WTC11 (cell line): ENCODE results near the gene MTF2. TPM values are rescaled to one million over a fixed set of nuclear protein-coding genes. Genes with fewer than 3 reads are reported as not detected.

Source experiments
- ATAC-seq: fragments of 200-7000 bp; cut with Tn5 transposase; 2 replicates; pipeline ENCODE4 v1.10.0; 2021; ENCODE audit warnings: mild to moderate bottlenecking, moderate library complexity
- CTCF ChIA-PET: fragments of 300-600 bp; sonication (Branson Sonifier 250); formaldehyde crosslinking; loops from one replicate; lab custom pipeline; 2021; ENCODE audit warnings: antibody characterized with exemption; lab: Charles Lee
- POLR2A ChIA-PET: fragments of 350-600 bp; sonication (Branson Sonifier 250); formaldehyde crosslinking; loops from one replicate; lab custom pipeline; 2021; ENCODE audit warnings: antibody characterized with exemption; lab: Charles Lee
- DNase-seq: peaks from one replicate; pipeline ENCODE4 v3.0.0; 2021; ENCODE audit warnings: low spot score
- H3K27ac Mint-ChIP-seq: 2 replicates; pipeline ENCODE4 v1.8.0; 2021; ENCODE audit warnings: mixed read lengths
- H3K27me3 Mint-ChIP-seq: 2 replicates; pipeline ENCODE4 v1.8.0; 2021; ENCODE audit warnings: low read depth, mild to moderate bottlenecking, moderate library complexity, mixed read lengths
- H3K36me3 Mint-ChIP-seq: 2 replicates; pipeline ENCODE4 v1.8.0; 2021; ENCODE audit warnings: mixed read lengths
- H3K4me1 Mint-ChIP-seq: 2 replicates; pipeline ENCODE4 v1.8.0; 2022; ENCODE audit warnings: mixed read lengths
- H3K4me3 Mint-ChIP-seq: 2 replicates; pipeline ENCODE4 v1.8.0; 2021; ENCODE audit warnings: mild to moderate bottlenecking, moderate library complexity, mixed read lengths
- H3K9me3 Mint-ChIP-seq: 2 replicates; pipeline ENCODE4 v1.8.0; 2021; ENCODE audit warnings: mixed read lengths
- AR ChIP-seq: fragments of 250-450 bp; sonication (Bioruptor Pico); IDR thresholded peaks from 2 replicates; pipeline ENCODE4 v1.9.0; 2021; ENCODE audit warnings: mild to moderate bottlenecking
- ATF1 ChIP-seq: sonication (generic); formaldehyde crosslinking; IDR thresholded peaks from 2 replicates; pipeline ENCODE4 v1.8.1; 2023; ENCODE audit warnings: mild to moderate bottlenecking, moderate library complexity, missing genetic modification reagents
- ATF3 ChIP-seq: sonication (generic); formaldehyde crosslinking; conservative IDR thresholded peaks from 2 replicates; pipeline ENCODE4 v1.8.1; 2022; ENCODE audit warnings: mild to moderate bottlenecking, missing genetic modification reagents
- CDX4 ChIP-seq: fragments of 250-450 bp; sonication (Bioruptor Pico); IDR thresholded peaks from 2 replicates; pipeline ENCODE4 v1.9.0; 2021; ENCODE audit warnings: moderate library complexity, mild to moderate bottlenecking, inconsistent platforms, borderline replicate concordance
- ELF4 ChIP-seq: sonication (generic); formaldehyde crosslinking; IDR thresholded peaks from 2 replicates; pipeline ENCODE4 v1.8.1; 2022; ENCODE audit warnings: low read depth, mild to moderate bottlenecking, moderate library complexity, missing genetic modification reagents
- ESRRA ChIP-seq: sonication (generic); formaldehyde crosslinking; IDR thresholded peaks from 2 replicates; pipeline ENCODE4 v1.8.1; 2022; ENCODE audit warnings: mild to moderate bottlenecking, missing genetic modification reagents, borderline replicate concordance
- GABPB1 ChIP-seq: sonication (generic); formaldehyde crosslinking; IDR thresholded peaks from 2 replicates; pipeline ENCODE4 v1.8.1; 2023; ENCODE audit warnings: mild to moderate bottlenecking, missing genetic modification reagents
- GRHL2 ChIP-seq: fragments of 250-450 bp; sonication (Bioruptor Pico); IDR thresholded peaks from 2 replicates; pipeline ENCODE4 v1.8.0; 2022; ENCODE audit warnings: mild to moderate bottlenecking, moderate library complexity; ENCODE audit not compliant: insufficient replicate concordance, severe bottlenecking
- GTF2I ChIP-seq: fragments of 250-450 bp; sonication (Bioruptor Pico); conservative IDR thresholded peaks from 2 replicates; pipeline ENCODE4 v1.4.0; 2021; ENCODE audit warnings: mild to moderate bottlenecking
- HMGXB4 ChIP-seq: sonication (generic); formaldehyde crosslinking; IDR thresholded peaks from 2 replicates; pipeline ENCODE4 v1.8.1; 2023; ENCODE audit warnings: mild to moderate bottlenecking, moderate library complexity, missing genetic modification reagents
- JAZF1 ChIP-seq: fragments of 250-450 bp; sonication (Bioruptor Pico); IDR thresholded peaks from 2 replicates; pipeline ENCODE4 v1.9.0; 2021; ENCODE audit warnings: moderate library complexity, mild to moderate bottlenecking, inconsistent platforms
- KAT7 ChIP-seq: sonication (generic); formaldehyde crosslinking; IDR thresholded peaks from 2 replicates; pipeline ENCODE4 v1.8.1; 2023; ENCODE audit warnings: missing genetic modification reagents, mild to moderate bottlenecking, borderline replicate concordance
- MAX ChIP-seq: sonication (generic); formaldehyde crosslinking; IDR thresholded peaks from 2 replicates; pipeline ENCODE4 v1.8.0; 2022; ENCODE audit warnings: mild to moderate bottlenecking, missing genetic modification reagents
- MXD4 ChIP-seq: fragments of 250-450 bp; sonication (Bioruptor Pico); IDR thresholded peaks from 2 replicates; pipeline ENCODE4 v1.8.0; 2021; ENCODE audit warnings: mild to moderate bottlenecking, moderate library complexity, borderline replicate concordance
- NFATC4 ChIP-seq: fragments of 250-450 bp; sonication (Bioruptor Pico); IDR thresholded peaks from 2 replicates; pipeline ENCODE4 v1.9.0; 2021; ENCODE audit warnings: mild to moderate bottlenecking
- NR1H2 ChIP-seq: sonication (generic); formaldehyde crosslinking; IDR thresholded peaks from 2 replicates; pipeline ENCODE4 v1.9.0; 2021; ENCODE audit warnings: mild to moderate bottlenecking, moderate library complexity, missing genetic modification reagents
- RELA ChIP-seq: sonication (generic); formaldehyde crosslinking; IDR thresholded peaks from 2 replicates; pipeline ENCODE4 v1.8.1; 2022; ENCODE audit warnings: missing genetic modification reagents, mild to moderate bottlenecking, borderline replicate concordance
- SMAD4 ChIP-seq: sonication (generic); formaldehyde crosslinking; IDR thresholded peaks from 2 replicates; pipeline ENCODE4 v1.8.0; 2022; ENCODE audit warnings: mild to moderate bottlenecking, missing genetic modification reagents
- TEAD4 ChIP-seq: sonication (generic); formaldehyde crosslinking; IDR thresholded peaks from 2 replicates; pipeline ENCODE4 v1.8.0; 2022; ENCODE audit warnings: mild to moderate bottlenecking, missing genetic modification reagents
- USF1 ChIP-seq: sonication (generic); formaldehyde crosslinking; IDR thresholded peaks from 2 replicates; pipeline ENCODE4 v1.8.0; 2022; ENCODE audit warnings: mild to moderate bottlenecking, missing genetic modification reagents
- ZBTB43 ChIP-seq: sonication (generic); formaldehyde crosslinking; IDR thresholded peaks from 2 replicates; pipeline ENCODE4 v1.8.1; 2023; ENCODE audit warnings: mild to moderate bottlenecking, missing genetic modification reagents
- ZNF138 ChIP-seq: sonication (generic); formaldehyde crosslinking; conservative IDR thresholded peaks from 2 replicates; pipeline ENCODE4 v1.8.1; 2022; ENCODE audit warnings: mild to moderate bottlenecking, moderate library complexity, missing genetic modification reagents
- ZNF423 ChIP-seq: fragments of 250-450 bp; sonication (Bioruptor Pico); IDR thresholded peaks from 2 replicates; pipeline ENCODE4 v2.1.2; 2022; ENCODE audit warnings: mild to moderate bottlenecking, moderate library complexity
- total RNA-seq: library from RNA; stranded (reverse); gene quantifications from 3 replicates; pipeline ENCODE4 v1.2.3, GENCODE V29; 2021

MTF2 gene
- total RNA-seq, 1 experiment from 2014 or later = 111 TPM

- no peak for TF ChIP-seq JAZF1 (CRISPR knock-in tag)
- no peak for TF ChIP-seq GABPB1
- TF ChIP-seq KAT7 (CRISPR knock-in tag) = no peak
- no peak for TF ChIP-seq HMGXB4
- TF ChIP-seq GTF2I (CRISPR knock-in tag) = no peak
Measured at GRCh38 chr1:93051961-93052360, 27.1 kb upstream of the MTF2 start (continued).

GRCh38 chr1:93056214-93056613 is 22.9 kb upstream of the MTF2 start:
- Mint-ChIP-seq H3K27ac (no peak overlapping the region), H3K9me3 (no peaks in the 10 kb centered on the region), H3K4me3 (no peak overlapping the region), H3K36me3 (no peaks in the 10 kb centered on the region), H3K27me3 (no peaks in the 10 kb centered on the region; the same call in none of the 2 replicates), H3K4me1 (no peaks in the 10 kb centered on the region)
- DNase-seq (peak; percentile 33), ATAC-seq (peak; percentile 79)
- no peak for TF ChIP-seq ZNF423
- 0 out of 2 replicates have a peak, but pooled peaks have one; percentile 21 for TF ChIP-seq SMAD4
- TF ChIP-seq JAZF1 (CRISPR knock-in tag) = no peak
- TF ChIP-seq MXD4 = no peak
- no peak for TF ChIP-seq AR (CRISPR knock-in tag)
- TF ChIP-seq TEAD4 = no peak
- no peak for TF ChIP-seq NFATC4 (CRISPR knock-in tag)
- no peak for TF ChIP-seq USF1 (CRISPR knock-in tag)
- POLR2A ChIA-PET = no interaction called here
- CTCF ChIA-PET = interaction anchor here (0.6 to 1.4 kb wide), 4 partner anchors 9 to 197 kb away, joined by 3 read pairs; no protein-coding TSS in a partner anchor

- DNase-seq = no peak
- no peak for ATAC-seq
- ChIA-PET POLR2A (no interaction called here), CTCF (interaction anchor here (1.0 to 1.4 kb wide), 3 partner anchors 9 to 95 kb away, joined by 3 read pairs; no protein-coding TSS in a partner anchor)
- no peaks in the 10 kb centered on the region; the same call in none of the 2 replicates for H3K27me3 Mint-ChIP-seq
- no peaks in the 10 kb centered on the region for H3K36me3 Mint-ChIP-seq
- no peak overlapping the region for H3K27ac Mint-ChIP-seq
- H3K4me3 Mint-ChIP-seq = no peak overlapping the region
- no peaks in the 10 kb centered on the region for H3K4me1 Mint-ChIP-seq
- TF ChIP-seq NR1H2 (CRISPR knock-in tag) (no peak), ESRRA (CRISPR knock-in tag) (no peak), ZNF423 (no peak), GRHL2 (CRISPR knock-in tag) (no peak), CDX4 (CRISPR knock-in tag) (no peak), AR (CRISPR knock-in tag) (no peak), ATF1 (CRISPR knock-in tag) (no peak), TEAD4 (no peak), ZNF138 (CRISPR knock-in tag) (no peak), ZBTB43 (CRISPR knock-in tag) (no peak), RELA (CRISPR knock-in tag) (no peak), MAX (CRISPR knock-in tag) (no peak), ELF4 (CRISPR knock-in tag) (no peak), ATF3 (no peak), MXD4 (no peak)
- H3K9me3 Mint-ChIP-seq = no peaks in the 10 kb centered on the region
Measured at GRCh38 chr1:93056649-93057048, 22.4 kb upstream of the MTF2 start.
